ENCODE results near the gene PILRA. TPM values are rescaled to one million over a fixed set of nuclear protein-coding genes. Genes with fewer than 3 reads are reported as not detected.

PILRA gene
- total RNA-seq, 1 donor from 2014 or later: 8.3 TPM

GRCh38 chr7:100413889-100414288 is 40.6 kb downstream of the PILRA start:
- Histone ChIP-seq H3K27ac (no peak overlapping the region), H3K27me3 (no peaks in the 10 kb centered on the region), H3K4me3 (no peak overlapping the region), H3K9me3 (no peaks in the 10 kb centered on the region), H3K36me3 (no peaks in the 10 kb centered on the region), H3K4me1 (no peaks in the 10 kb centered on the region)
- intact Hi-C loops (cut with DNase I): no loop called here
- DNase-seq (ENCODE audit: extremely low spot score in 2 of 2): no peak
- TF ChIP-seq POLR2AphosphoS5 (IDR thresholded peaks at IDR 0.05; ENCODE audit: insufficient read depth in 1 of 2, low read depth in 1 of 2) (no peak), CTCF (IDR thresholded peaks at IDR 0.05) (no peak), POLR2A (IDR thresholded peaks at IDR 0.05) (no peak)

GRCh38 chr7:100415448-100415847 is 42.2 kb downstream of the PILRA start:
- Histone ChIP-seq H3K9me3 (no peaks in the 10 kb centered on the region), H3K27ac (no peak overlapping the region), H3K36me3 (no peaks in the 10 kb centered on the region), H3K4me3 (no peak overlapping the region), H3K4me1 (no peaks in the 10 kb centered on the region), H3K27me3 (no peaks in the 10 kb centered on the region)
- no peak for TF ChIP-seq CTCF (IDR thresholded peaks at IDR 0.05)
- TF ChIP-seq POLR2AphosphoS5 (IDR thresholded peaks at IDR 0.05; ENCODE audit: insufficient read depth in 1 of 2, low read depth in 1 of 2): no peak
- TF ChIP-seq POLR2A (IDR thresholded peaks at IDR 0.05): no peak
- intact Hi-C loops (cut with DNase I): no loop called here
- DNase-seq (ENCODE audit: extremely low spot score in 2 of 2): no peak

- no peak for DNase-seq (ENCODE audit: extremely low spot score in 2 of 2)
- no peak for TF ChIP-seq CTCF (IDR thresholded peaks at IDR 0.05)
- TF ChIP-seq POLR2A (IDR thresholded peaks at IDR 0.05): no peak
- TF ChIP-seq POLR2AphosphoS5 (IDR thresholded peaks at IDR 0.05; ENCODE audit: insufficient read depth in 1 of 2, low read depth in 1 of 2): no peak
- H3K4me1 ChIP-seq: no peaks in the 10 kb centered on the region
- H3K36me3 ChIP-seq: no peaks in the 10 kb centered on the region
- no peaks in the 10 kb centered on the region for H3K9me3 ChIP-seq
- intact Hi-C loops (cut with DNase I): no loop called here
- H3K4me3 ChIP-seq: no peak overlapping the region
- no peak overlapping the region for H3K27ac ChIP-seq
- H3K27me3 ChIP-seq: no peaks in the 10 kb centered on the region
These were observed 45.8 kb downstream of the PILRA start for GRCh38 chr7:100418930-100419659.

GRCh38 chr7:100419660-100420226 is 46.5 kb downstream of the PILRA start:
- no peak for DNase-seq (ENCODE audit: extremely low spot score in 2 of 2)
- H3K36me3 ChIP-seq: no peaks in the 10 kb centered on the region
- no peaks in the 10 kb centered on the region for H3K4me1 ChIP-seq
- no peaks in the 10 kb centered on the region for H3K9me3 ChIP-seq
- intact Hi-C loops (cut with DNase I): no loop called here
- H3K4me3 ChIP-seq: no peak overlapping the region
- H3K27me3 ChIP-seq: no peaks in the 10 kb centered on the region
- TF ChIP-seq CTCF (IDR thresholded peaks at IDR 0.05): no peak
- no peak for TF ChIP-seq POLR2AphosphoS5 (IDR thresholded peaks at IDR 0.05; ENCODE audit: insufficient read depth in 1 of 2, low read depth in 1 of 2)
- TF ChIP-seq POLR2A (IDR thresholded peaks at IDR 0.05): no peak
- no peak overlapping the region for H3K27ac ChIP-seq

GRCh38 chr7:100423315-100423714 is 50.0 kb downstream of the PILRA start:
- no peak overlapping the region for H3K27ac ChIP-seq
- H3K9me3 ChIP-seq: no peaks in the 10 kb centered on the region
- TF ChIP-seq POLR2A (IDR thresholded peaks at IDR 0.05) (no peak), POLR2AphosphoS5 (IDR thresholded peaks at IDR 0.05; ENCODE audit: insufficient read depth in 1 of 2, low read depth in 1 of 2) (no peak), CTCF (IDR thresholded peaks at IDR 0.05) (no peak)
- DNase-seq (ENCODE audit: extremely low spot score in 2 of 2): no peak
- no peak overlapping the region for H3K4me3 ChIP-seq
- intact Hi-C loops (cut with DNase I): no loop called here
- H3K27me3 ChIP-seq: no peaks in the 10 kb centered on the region
- no peaks in the 10 kb centered on the region for H3K36me3 ChIP-seq
- H3K4me1 ChIP-seq: no peaks in the 10 kb centered on the region

All from vagina (tissue), 2 donors.